Retinal pigment epithelial cell (primary cell): Measurements from ENCODE around the gene PDE4D.

Experiments
- DNase-seq: peaks from one replicate; pipeline ENCODE4 v3.0.0-alpha.2; 2010; ENCODE audit warnings: low read depth
- H3K4me3 ChIP-seq: 2 replicates; pipeline ENCODE4 v1.5.1; 2011; ENCODE audit warnings: mild to moderate bottlenecking, low read length, control low read depth, moderate library complexity
- CTCF ChIP-seq: conservative IDR thresholded peaks from 2 replicates; pipeline ENCODE4 v1.5.1; 2011; ENCODE audit warnings: low read depth, low read length, control low read depth, inconsistent platforms

Gene PDE4D

GRCh38 chr5:59738024-59738423 lies 155.5 kb downstream of the PDE4D start:
- TF ChIP-seq CTCF: no peak
- no peak for DNase-seq
- H3K4me3 ChIP-seq: no peak overlapping the region

DNA sequence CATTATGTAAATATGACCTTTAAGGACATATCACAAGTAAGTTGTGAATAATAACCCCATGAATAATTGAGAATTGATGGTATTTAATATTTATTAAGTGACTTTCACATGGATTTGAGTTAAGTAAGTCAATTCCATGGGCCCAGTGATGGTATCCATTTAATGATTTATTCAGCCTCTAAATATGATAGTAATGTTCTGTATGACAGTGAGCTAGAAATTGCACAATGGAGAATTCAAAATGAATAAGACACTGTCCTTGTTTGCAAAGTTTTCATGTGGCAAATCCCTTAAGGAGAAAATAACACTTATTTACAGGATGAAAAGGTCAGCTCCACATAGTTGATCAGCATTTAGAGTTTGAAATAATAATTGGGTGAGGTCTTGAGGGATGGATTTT lies 160.7 kb downstream of the PDE4D start:
- DNase-seq: no peak
- no peak overlapping the region for H3K4me3 ChIP-seq
- no peak for TF ChIP-seq CTCF

- TF ChIP-seq CTCF: no peak
- DNase-seq: no peak
- H3K4me3 ChIP-seq: no peak overlapping the region
These were observed 161.2 kb downstream of the PDE4D start for GRCh38 chr5:59732301-59732700.

DNA sequence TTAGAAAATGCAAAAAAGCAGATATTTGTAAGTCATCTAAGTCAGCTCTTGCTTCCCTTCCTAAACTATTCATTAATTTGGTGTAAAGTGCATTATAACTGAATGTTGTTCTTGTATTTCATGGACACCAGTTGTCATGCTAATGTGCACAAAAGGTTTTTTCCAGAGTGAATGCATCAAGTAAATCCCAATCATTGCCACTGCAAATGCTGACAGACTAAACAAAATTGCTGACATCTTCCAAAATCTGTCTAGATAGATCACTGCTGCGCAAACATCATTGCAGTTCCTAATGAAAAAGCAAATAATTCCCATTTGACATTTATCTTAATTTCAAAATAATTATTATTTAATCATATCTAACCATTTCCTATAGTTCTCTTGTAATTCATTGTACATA lies 161.7 kb downstream of the PDE4D start:
- no peak for DNase-seq
- H3K4me3 ChIP-seq: no peak overlapping the region
- TF ChIP-seq CTCF: no peak

- DNase-seq: no peak
- TF ChIP-seq CTCF: no peak
- no peak overlapping the region for H3K4me3 ChIP-seq
These were observed 163.7 kb downstream of the PDE4D start for GRCh38 chr5:59729820-59730219.

DNA sequence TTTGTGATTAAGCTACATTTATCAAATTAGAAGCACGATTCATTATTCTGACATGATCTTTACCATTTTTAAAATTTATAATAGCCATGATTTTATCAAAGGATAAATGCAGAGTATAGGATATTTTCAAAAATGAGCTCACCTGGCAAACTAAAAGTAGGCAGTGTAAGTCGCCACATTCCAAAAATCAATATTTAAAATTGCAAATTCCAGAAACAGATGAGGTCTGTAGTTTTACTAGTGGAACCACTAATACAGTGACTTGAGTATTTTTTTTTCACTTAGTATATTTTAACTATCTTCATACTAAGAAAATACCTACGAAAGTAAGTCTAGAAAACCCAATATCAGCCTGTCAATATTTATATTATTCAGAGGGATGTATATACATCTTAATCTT lies 164.2 kb downstream of the PDE4D start:
- no peak overlapping the region for H3K4me3 ChIP-seq
- TF ChIP-seq CTCF: no peak
- DNase-seq: no peak

- no peak for DNase-seq
- TF ChIP-seq CTCF: no peak
- no peak overlapping the region for H3K4me3 ChIP-seq
These were observed 165.2 kb downstream of the PDE4D start for GRCh38 chr5:59728356-59728755.
